ENCODE measurements around the gene PLEKHO2. TPM values are rescaled to one million over a fixed set of nuclear protein-coding genes. Genes with fewer than 3 reads are reported as not detected.

PLEKHO2 gene
- total and polyA plus RNA-seq, 10 of the 15 experiments (the other 5 are each of a cell fraction or from before 2014, with no cell fraction given) = 1.4 to 25.6 (median 20.5) TPM

DNA sequence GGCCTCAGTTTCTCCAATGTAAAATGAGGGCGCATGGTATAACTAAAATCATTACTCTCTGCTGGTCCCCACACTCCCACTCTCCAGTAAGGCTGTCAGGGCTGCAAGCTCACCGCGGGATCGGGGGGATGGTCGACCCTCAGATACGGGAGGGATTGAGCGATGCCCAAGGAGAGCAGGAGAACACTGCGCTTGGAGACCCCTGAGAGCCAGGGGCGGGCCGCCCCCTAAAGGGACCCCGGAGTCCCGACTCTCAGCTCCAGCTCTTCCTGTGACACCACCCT, 713 bp upstream of the PLEKHO2 start (continued):
- TF ChIP-seq ZNF274 (IDR thresholded peaks at IDR 0.05; ENCODE audit: insufficient read depth, insufficient read length) (no peak), KDM1A (IDR thresholded peaks at IDR 0.05; ENCODE audit: borderline replicate concordance) (no peak), TARDBP (IDR thresholded peaks at IDR 0.05; ENCODE audit: borderline replicate concordance) (no peak), BACH1 (IDR thresholded peaks at IDR 0.05; ENCODE audit: borderline replicate concordance) (no peak)
- TF ChIP-seq, protein P1, sequence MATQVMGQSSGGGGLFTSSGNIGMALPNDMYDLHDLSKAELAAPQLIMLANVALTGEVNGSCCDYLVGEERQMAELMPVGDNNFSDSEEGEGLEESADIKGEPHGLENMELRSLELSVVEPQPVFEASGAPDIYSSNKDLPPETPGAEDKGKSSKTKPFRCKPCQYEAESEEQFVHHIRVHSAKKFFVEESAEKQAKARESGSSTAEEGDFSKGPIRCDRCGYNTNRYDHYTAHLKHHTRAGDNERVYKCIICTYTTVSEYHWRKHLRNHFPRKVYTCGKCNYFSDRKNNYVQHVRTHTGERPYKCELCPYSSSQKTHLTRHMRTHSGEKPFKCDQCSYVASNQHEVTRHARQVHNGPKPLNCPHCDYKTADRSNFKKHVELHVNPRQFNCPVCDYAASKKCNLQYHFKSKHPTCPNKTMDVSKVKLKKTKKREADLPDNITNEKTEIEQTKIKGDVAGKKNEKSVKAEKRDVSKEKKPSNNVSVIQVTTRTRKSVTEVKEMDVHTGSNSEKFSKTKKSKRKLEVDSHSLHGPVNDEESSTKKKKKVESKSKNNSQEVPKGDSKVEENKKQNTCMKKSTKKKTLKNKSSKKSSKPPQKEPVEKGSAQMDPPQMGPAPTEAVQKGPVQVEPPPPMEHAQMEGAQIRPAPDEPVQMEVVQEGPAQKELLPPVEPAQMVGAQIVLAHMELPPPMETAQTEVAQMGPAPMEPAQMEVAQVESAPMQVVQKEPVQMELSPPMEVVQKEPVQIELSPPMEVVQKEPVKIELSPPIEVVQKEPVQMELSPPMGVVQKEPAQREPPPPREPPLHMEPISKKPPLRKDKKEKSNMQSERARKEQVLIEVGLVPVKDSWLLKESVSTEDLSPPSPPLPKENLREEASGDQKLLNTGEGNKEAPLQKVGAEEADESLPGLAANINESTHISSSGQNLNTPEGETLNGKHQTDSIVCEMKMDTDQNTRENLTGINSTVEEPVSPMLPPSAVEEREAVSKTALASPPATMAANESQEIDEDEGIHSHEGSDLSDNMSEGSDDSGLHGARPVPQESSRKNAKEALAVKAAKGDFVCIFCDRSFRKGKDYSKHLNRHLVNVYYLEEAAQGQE (IDR thresholded peaks at IDR 0.05; ENCODE audit: low read depth, low read length) = no peak

DNA sequence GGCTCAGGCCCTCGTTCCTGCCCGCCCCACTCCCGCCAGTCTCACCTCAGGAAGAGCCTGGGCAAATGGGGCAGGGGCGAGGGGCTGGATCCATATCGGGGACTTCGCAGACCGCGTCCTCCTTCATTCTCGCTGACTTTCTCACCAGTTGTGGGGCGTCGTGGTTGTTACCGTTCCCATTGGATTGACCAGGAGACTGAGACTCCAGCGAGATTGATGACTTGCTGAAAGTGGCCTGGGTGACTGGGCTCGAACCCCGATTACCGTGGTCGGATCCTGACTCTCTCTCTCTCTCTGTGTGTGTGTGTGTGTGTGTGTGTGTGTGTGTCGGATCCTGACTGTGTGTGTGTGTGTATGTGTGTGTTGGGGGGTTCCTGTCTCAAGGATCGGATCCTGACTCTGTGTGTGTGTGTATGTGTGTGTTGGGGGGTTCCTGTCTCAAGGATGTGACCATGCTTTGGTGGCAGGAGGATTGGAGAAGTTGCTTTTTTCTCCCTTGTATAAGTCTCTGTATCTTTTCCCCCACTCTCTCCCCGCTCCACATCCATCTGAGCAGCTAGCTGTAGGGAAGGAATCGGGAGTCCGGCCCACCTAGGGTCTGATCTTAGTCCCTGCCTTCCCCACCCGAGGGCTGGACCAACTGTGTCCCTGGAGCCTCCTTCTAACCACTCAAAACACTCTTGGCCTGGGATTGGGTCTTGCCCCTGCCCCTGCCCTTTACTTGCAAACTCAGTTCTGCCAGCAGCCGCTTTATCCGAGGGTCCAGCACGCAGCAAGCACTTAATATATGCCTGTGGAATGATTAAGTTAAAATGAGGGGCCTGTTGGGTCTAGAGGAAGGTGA, 603 bp downstream of the PLEKHO2 start:
- peak overlapping the region; percentile 81 for H3K9ac ChIP-seq (ENCODE audit: control insufficient read depth, insufficient read depth, low read length)
- ChIA-PET CTCF (interaction anchor here (0.7 to 5.1 kb wide), 6 partner anchors 32 to 194 kb away, joined by 3 to 78 read pairs (median 15); no protein-coding TSS in a partner anchor), POLR2A (interaction anchor here (0.6 to 5.3 kb wide), 8 partner anchors 9 to 50 kb away, joined by 3 to 127 read pairs (median 6); partner anchors contain the start of gene PIF1), SMC1A (ENCODE audit: uncharacterized antibody, unreplicated experiment) (interaction anchor here (1.9 to 6.5 kb wide), 5 partner anchors 20 to 57 kb away, joined by 6 to 116 read pairs (median 12); no protein-coding TSS in a partner anchor), RAD21 (ENCODE audit: unreplicated experiment) (interaction anchor here (0.8 to 6.8 kb wide), 5 partner anchors 22 to 114 kb away, joined by 3 to 129 read pairs (median 11); no protein-coding TSS in a partner anchor)
- 2% methylated on average over 26 of the region's 26 CpGs for WGBS (ENCODE audit: insufficient coverage, insufficient replicate concordance, low lambda C conversion rate, missing lambda C conversion rate)
- no peak overlapping the region for H2AFZ ChIP-seq (ENCODE audit: control insufficient read depth, low read depth, low read length)
- no peaks in the 10 kb centered on the region for H4K20me1 ChIP-seq (ENCODE audit: control insufficient read depth, insufficient read depth)
- ATAC-seq (no peak), DNase-seq (ENCODE audit: low read depth, low spot score) (no peak), FAIRE-seq (no peak)
- H3K79me2 ChIP-seq (ENCODE audit: control insufficient read depth, insufficient read depth, low read length) = peaks cover 55% of the 10 kb centered on the region
- H3K4me3 ChIP-seq = peak overlapping the region; percentile 99
- intact Hi-C loops (cut with micrococcal nuclease; ENCODE audit: unreplicated experiment) (no loop called here), in situ Hi-C loops (cut with MboI) (no loop called here)
- no peaks in the 10 kb centered on the region for H3K9me3 ChIP-seq (replicated peaks; ENCODE audit: control insufficient read depth, insufficient read depth, low read length)
- no peaks in the 10 kb centered on the region for H3K36me3 ChIP-seq (ENCODE audit: control insufficient read depth in 2 of 2, insufficient read depth in 2 of 2, low read length in 1 of 2)
- TSS peak; percentile 70 for BruUV-seq (replicated peaks)
- H3K4me1 ChIP-seq (ENCODE audit: control insufficient read depth, insufficient read depth, low read length) = peaks cover 21% of the 10 kb centered on the region
- H3K27me3 ChIP-seq (replicated peaks in 1 of 2; ENCODE audit: control insufficient read depth in 2 of 2, insufficient read depth in 2 of 2, low read length in 1 of 2) = no peaks in the 10 kb centered on the region
- H3K27ac ChIP-seq (ENCODE audit: control insufficient read depth, insufficient read depth) = peak overlapping the region; percentile 67
- peak overlapping the region; percentile 99 for H3K4me2 ChIP-seq (ENCODE audit: control insufficient read depth, insufficient read depth)
- TF ChIP-seq, protein P2, sequence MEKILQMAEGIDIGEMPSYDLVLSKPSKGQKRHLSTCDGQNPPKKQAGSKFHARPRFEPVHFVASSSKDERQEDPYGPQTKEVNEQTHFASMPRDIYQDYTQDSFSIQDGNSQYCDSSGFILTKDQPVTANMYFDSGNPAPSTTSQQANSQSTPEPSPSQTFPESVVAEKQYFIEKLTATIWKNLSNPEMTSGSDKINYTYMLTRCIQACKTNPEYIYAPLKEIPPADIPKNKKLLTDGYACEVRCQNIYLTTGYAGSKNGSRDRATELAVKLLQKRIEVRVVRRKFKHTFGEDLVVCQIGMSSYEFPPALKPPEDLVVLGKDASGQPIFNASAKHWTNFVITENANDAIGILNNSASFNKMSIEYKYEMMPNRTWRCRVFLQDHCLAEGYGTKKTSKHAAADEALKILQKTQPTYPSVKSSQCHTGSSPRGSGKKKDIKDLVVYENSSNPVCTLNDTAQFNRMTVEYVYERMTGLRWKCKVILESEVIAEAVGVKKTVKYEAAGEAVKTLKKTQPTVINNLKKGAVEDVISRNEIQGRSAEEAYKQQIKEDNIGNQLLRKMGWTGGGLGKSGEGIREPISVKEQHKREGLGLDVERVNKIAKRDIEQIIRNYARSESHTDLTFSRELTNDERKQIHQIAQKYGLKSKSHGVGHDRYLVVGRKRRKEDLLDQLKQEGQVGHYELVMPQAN (conservative IDR thresholded peaks at IDR 0.05) = no peak; the same call in 1 of the 2 replicates
- TF ChIP-seq IKZF1 (conservative IDR thresholded peaks at IDR 0.05) (peak; percentile 20; the same call in 1 of the 2 replicates), KLF5 (IDR thresholded peaks at IDR 0.05; ENCODE audit: partially characterized antibody) (no peak), MYB (IDR thresholded peaks at IDR 0.05; ENCODE audit: borderline replicate concordance, low read depth, low read length) (no peak), HDGF (IDR thresholded peaks at IDR 0.05) (peak; percentile 95; the same call in 1 of the 2 replicates)
- TF ChIP-seq, protein P3, sequence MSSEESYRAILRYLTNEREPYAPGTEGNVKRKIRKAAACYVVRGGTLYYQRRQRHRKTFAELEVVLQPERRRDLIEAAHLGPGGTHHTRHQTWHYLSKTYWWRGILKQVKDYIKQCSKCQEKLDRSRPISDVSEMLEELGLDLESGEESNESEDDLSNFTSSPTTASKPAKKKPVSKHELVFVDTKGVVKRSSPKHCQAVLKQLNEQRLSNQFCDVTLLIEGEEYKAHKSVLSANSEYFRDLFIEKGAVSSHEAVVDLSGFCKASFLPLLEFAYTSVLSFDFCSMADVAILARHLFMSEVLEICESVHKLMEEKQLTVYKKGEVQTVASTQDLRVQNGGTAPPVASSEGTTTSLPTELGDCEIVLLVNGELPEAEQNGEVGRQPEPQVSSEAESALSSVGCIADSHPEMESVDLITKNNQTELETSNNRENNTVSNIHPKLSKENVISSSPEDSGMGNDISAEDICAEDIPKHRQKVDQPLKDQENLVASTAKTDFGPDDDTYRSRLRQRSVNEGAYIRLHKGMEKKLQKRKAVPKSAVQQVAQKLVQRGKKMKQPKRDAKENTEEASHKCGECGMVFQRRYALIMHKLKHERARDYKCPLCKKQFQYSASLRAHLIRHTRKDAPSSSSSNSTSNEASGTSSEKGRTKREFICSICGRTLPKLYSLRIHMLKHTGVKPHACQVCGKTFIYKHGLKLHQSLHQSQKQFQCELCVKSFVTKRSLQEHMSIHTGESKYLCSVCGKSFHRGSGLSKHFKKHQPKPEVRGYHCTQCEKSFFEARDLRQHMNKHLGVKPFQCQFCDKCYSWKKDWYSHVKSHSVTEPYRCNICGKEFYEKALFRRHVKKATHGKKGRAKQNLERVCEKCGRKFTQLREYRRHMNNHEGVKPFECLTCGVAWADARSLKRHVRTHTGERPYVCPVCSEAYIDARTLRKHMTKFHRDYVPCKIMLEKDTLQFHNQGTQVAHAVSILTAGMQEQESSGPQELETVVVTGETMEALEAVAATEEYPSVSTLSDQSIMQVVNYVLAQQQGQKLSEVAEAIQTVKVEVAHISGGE (CRISPR knock-in tag; IDR thresholded peaks at IDR 0.05) = 0 out of 2 replicates have a peak, but pooled peaks have one; percentile 1
